ENCODE measurements around the gene SRSF4.
"Not testable (repeated sequence)": the region's sequence is repeated elsewhere in the genome, so short reads cannot be mapped to it uniquely, and the experiment has no call there.

Gene SRSF4

DNA sequence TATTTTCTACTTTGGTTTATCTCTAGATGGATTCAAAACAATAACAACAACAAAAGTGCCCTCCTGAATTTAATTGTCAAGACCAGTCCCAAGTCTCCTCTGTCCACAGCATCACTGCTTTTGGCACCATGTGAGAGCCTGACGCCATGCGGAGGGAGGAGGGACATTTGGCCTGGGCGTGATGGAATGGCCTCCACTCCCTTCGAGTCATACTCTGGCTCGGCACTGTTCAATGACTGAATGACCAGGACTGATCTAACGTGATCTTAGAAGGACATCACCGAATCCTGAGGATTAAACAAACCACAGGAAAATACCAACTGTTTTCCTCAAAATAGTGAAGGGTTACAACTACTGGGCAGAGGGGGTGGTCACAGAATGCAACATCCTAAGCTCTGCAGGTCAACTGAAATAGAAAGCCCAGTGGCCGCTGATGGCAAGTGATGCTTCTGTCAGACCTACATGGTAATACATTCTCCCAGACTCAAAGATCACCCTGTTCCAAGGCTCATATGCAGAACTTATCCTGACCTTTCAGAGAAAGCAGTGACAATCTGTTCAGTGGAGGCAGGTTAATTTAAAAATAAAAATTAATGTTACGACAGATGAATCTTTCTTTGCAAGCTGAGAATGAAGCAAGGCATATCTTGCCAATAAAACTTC, 19.1 kb downstream of the SRSF4 start:
- DNase-seq (ENCODE audit: low spot score), result no peak

DNA sequence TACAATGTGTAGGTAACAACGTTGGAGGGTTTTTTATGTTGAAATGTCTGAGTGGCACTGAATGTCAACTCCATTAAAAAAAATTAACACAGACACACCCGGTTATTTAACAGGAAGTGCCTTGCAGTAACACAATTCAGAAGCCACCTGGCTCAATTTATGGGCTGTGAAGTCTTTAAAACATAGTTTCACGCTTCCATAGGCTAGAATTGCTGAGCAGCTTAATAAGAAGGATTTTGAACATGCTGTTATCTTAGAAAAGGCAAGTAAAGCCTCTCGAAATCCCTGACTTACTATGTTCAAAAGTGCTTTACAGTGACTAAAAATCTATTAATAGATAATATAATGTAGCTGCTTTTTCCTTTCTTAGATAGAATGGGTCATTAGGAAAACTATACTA, 19.7 kb downstream of the SRSF4 start:
- no peak for DNase-seq (ENCODE audit: low spot score)

DNA sequence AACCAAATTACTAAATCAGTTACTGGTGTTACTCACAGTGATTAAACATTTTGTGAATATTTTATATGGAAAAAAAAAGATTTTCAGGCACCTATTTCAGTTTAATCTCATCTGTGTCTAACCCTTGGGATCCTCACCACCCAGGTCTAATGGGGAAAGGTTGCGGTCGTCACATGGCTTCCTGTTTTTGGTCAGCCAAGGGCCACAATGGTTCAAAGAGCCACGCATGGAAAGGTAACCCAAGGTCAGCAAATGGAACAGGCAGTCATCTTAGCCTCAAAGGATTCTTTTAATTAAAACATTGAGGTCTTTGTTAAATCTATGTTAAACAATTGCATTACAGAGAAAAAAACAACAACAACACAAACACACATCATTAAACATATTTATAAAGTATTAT, 21.9 kb downstream of the SRSF4 start:
- DNase-seq (ENCODE audit: low spot score), result no peak

- DNase-seq (ENCODE audit: low spot score), result no peak
These were observed 24.5 kb downstream of the SRSF4 start for GRCh38 chr1:29157269-29157601.

GRCh38 chr1:29156543-29157268, 25.0 kb downstream of the SRSF4 start:
- no peak for DNase-seq (ENCODE audit: low spot score)

DNA sequence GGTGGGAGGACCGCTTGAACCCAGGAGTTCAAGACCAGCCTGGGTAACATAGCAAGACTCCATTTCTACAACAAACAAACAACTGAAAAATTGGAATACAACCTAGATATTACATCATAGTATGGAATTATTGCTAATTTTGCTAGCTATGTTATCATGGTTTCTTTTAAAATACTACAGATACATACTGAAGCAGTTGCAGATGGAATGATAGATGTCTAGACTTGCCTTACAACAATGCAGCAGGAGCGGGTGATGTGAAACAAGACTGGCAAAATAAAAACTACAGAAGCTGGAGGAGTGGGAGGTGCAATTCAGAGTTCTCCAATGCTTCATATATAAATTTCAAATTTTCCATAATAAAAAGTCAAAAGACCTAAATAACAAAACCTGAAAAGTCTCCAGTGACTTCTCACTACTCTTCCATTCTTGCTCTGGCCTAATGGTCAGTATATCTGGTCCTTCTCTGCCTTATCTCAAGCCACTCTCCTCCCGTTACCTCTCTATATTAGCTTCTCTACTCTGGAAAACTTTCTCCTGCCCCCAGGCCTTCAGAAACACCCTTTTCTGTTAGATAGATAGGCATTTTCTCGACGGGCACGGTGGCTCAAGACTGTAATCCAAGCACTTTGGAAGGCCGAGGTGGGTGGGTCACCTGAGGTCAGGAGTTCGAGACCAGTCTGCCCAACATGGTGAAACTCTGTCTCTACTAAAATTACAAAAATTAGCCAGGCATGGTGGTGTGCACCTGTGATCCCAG, 29.5 kb downstream of the SRSF4 start:
- no peak for DNase-seq (ENCODE audit: low spot score)

DNA sequence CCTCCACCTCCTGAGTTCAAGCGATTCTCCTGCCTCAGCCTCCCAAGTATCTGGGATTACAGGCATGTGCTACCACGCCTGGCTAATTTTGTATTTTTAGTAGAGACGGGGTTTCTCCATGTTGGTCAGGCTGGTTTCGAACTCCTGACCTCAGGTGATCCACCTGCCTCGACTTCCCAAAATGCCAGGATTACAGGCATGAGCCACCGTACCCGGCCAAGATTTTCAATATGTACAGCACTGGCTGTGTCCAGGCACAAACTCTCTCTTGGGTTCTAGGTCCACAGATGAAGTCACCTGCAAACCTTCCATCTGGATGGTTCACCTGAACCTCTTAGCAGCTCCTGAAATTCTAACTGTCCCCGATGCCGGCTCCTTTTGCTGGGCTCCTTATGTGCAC, 31.4 kb downstream of the SRSF4 start:
- DNase-seq (ENCODE audit: low spot score), result not testable (repeated sequence)

- DNase-seq (ENCODE audit: low spot score), result no peak
These were observed 32.8 kb downstream of the SRSF4 start for GRCh38 chr1:29148656-29149491.

GRCh38 chr1:29145739-29146437, 35.8 kb downstream of the SRSF4 start:
- DNase-seq (ENCODE audit: low spot score), result no peak

DNA sequence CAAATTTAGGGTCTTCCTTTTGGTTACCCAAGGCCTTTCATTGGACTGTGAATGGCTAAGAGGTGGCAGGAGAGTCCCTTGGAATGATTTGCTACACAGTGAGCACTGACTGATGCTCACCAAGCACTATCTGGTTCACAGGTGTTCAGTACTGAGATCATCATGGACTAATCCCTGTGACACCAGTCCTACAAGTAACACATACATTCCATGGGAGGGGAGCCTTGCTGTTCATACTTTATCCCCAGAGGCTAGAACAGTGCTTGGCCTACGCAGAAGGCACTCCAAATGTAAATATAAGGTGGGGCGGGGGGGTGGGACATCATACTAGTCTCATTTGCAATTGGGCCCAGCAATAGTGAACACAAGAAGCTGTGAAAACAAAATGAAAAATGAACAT, 37.5 kb downstream of the SRSF4 start:
- DNase-seq (ENCODE audit: low spot score), result no peak

DNA sequence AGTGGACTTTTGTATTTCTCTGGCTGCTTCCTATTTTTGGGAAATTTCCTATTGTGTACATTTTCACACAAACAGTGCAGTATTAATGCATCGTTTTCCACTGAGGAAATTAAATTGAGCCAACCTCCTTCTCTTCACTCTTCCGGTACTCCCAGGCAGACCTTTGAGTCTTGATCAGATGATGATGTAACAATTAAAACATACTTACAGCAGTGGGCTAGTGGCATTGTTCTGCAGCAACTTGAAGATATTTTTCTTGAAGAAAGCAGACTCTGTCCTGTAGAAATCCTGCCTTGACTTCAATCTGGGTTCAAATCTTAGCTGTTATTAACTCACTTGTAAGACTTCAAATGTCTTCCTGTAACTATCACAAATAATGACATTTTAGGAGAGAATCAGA, 39.0 kb downstream of the SRSF4 start:
- no peak for DNase-seq (ENCODE audit: low spot score)

DNA sequence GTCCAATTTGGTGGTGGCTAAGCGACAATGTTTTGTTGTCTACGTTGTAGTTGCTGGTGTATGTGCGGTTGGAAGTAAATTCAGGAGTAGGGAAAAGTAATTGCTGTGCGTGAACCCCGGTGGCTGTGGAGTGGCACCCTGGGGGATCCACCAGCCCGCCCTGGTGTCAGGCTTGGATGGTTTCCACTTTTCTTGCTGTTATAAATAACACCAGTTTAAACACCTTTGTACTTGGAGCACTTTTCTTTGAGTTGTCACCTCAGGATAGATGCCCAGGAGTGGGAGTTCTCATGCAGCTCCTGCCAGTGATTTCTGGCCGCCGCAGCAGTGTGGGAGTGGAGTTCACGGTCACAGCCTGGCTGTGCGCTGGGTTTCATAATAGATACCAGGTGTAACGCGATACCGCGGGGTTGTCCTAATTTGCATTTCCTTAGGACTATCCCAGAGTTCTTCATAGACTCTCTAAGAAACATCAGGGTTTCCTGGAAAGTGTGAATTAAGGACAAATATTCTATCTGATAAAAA, 45.2 kb downstream of the SRSF4 start:
- DNase-seq (ENCODE audit: low spot score), result no peak

GRCh38 chr1:29134695-29135028, 47.0 kb downstream of the SRSF4 start:
- DNase-seq (ENCODE audit: low spot score), result no peak

GRCh38 chr1:29133861-29134694, 47.6 kb downstream of the SRSF4 start:
- no peak for DNase-seq (ENCODE audit: low spot score)

- not testable (repeated sequence) for DNase-seq (ENCODE audit: low spot score)
These were observed 50.6 kb downstream of the SRSF4 start for GRCh38 chr1:29131056-29131455.

DNA sequence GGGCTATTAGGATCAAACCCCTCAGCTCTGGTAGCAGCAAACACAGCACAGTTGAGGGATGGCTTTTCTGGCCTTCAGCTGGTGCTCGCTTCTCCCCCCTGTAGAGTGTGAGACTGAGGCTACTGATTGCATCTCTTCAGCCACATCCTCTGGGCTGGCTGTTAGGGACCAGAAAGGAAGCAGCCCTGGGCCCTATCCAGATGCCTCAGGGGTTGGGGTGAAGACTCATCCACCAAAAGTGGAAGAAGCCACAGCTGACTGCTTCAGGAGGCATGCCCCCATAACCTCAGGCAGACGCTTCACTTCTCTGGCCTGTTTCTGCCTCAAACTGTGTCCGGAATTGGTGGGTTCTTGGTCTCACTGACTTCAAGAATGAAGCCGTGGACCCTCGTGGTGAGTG, 51.8 kb downstream of the SRSF4 start:
- no peak for DNase-seq (ENCODE audit: low spot score)

- DNase-seq (ENCODE audit: low spot score), result no peak
These were observed 53.0 kb downstream of the SRSF4 start for GRCh38 chr1:29128739-29129138.

GRCh38 chr1:29126198-29126597, 55.5 kb downstream of the SRSF4 start:
- DNase-seq (ENCODE audit: low spot score), result no peak

- DNase-seq (ENCODE audit: low spot score), result no peak
These were observed 55.9 kb downstream of the SRSF4 start for GRCh38 chr1:29125788-29126187.

- DNase-seq (ENCODE audit: low spot score), result no peak
These were observed 56.5 kb downstream of the SRSF4 start for GRCh38 chr1:29125237-29125641.

All from activated CD4-positive, alpha-beta T cell treated with anti-CD3 and anti-CD28 coated beads, Interleukin-2, Interleukin-4, amounts not matched to agents 100 ng/mL and 50 ng/mL, durations not matched to agents 16 hours and 8 hours (primary cell).